Neutrophil (primary cell): ENCODE results near the gene NDST4.

Source experiments
- H3K27ac ChIP-seq: fragments of 200-600 bp; sonication (generic); 2 replicates; pipeline ENCODE4 v1.5.1; 2016; ENCODE audit warnings: mild to moderate bottlenecking, moderate library complexity
- H3K27me3 ChIP-seq: fragments of 200-600 bp; sonication (generic); 2 replicates; pipeline ENCODE4 v1.6.0; 2016; ENCODE audit warnings: mild to moderate bottlenecking
- H3K36me3 ChIP-seq: fragments of 200-600 bp; sonication (generic); 2 replicates; pipeline ENCODE4 v1.5.1; 2017
- H3K4me1 ChIP-seq, 2 experiments: fragments of 200-600 bp in 1 of 2; sonication (generic) in 1 of 2; 1 replicate in 1 of 2; 2 replicates in 1 of 2; pipeline versions ENCODE4 v1.5.1 to v1.6.1; 2013 to 2016; ENCODE audit warnings: low read depth in 1 of 2, low read length in 1 of 2, mild to moderate bottlenecking in 1 of 2, moderate library complexity in 1 of 2; ENCODE audit not compliant: control insufficient read depth in 1 of 2, insufficient read depth in 1 of 2
- H3K4me3 ChIP-seq, 2 experiments: fragments of 200-600 bp in 1 of 2; sonication (generic) in 1 of 2; 1 replicate in 1 of 2; 2 replicates in 1 of 2; pipeline ENCODE4 v1.5.1; 2013 to 2016; ENCODE audit warnings: low read depth in 1 of 2, low read length in 1 of 2, mild to moderate bottlenecking in 1 of 2, moderate library complexity in 1 of 2
- H3K9me3 ChIP-seq: fragments of 200-600 bp; sonication (generic); 2 replicates; pipeline ENCODE4 v1.5.1; 2016
- TF ChIP-seq, protein P1 (sequence below): fragments of 200-600 bp; sonication (generic); IDR thresholded peaks from 2 replicates; pipeline ENCODE4 v1.5.1; 2016; ENCODE audit warnings: antibody characterized with exemption

The NDST4 gene

DNA sequence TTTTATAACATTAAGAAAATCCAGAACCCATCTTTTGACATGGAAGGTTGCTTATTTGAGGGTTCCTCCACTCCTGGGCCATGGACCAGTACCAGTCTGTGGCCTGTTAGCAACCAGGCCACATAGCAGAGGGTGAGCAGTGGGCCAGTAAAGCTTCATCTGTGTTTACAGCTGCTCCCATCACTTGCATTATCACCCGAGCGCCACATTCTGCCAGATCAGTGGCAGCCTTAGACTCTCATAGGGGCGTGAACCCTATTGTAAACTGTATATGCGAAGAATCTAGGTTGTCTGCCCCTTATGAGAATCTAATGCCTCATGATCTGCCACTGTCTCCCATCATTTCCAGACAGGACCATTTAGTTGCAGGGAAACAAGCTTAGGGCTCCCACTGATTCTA lies 58.6 kb downstream of the NDST4 start:
- Histone ChIP-seq H3K4me1 (no peaks in the 10 kb centered on the region), H3K27me3 (no peaks in the 10 kb centered on the region), H3K36me3 (no peaks in the 10 kb centered on the region), H3K9me3 (no peaks in the 10 kb centered on the region), H3K27ac (no peak overlapping the region), H3K4me3 (no peak overlapping the region)
- TF ChIP-seq, protein P1, sequence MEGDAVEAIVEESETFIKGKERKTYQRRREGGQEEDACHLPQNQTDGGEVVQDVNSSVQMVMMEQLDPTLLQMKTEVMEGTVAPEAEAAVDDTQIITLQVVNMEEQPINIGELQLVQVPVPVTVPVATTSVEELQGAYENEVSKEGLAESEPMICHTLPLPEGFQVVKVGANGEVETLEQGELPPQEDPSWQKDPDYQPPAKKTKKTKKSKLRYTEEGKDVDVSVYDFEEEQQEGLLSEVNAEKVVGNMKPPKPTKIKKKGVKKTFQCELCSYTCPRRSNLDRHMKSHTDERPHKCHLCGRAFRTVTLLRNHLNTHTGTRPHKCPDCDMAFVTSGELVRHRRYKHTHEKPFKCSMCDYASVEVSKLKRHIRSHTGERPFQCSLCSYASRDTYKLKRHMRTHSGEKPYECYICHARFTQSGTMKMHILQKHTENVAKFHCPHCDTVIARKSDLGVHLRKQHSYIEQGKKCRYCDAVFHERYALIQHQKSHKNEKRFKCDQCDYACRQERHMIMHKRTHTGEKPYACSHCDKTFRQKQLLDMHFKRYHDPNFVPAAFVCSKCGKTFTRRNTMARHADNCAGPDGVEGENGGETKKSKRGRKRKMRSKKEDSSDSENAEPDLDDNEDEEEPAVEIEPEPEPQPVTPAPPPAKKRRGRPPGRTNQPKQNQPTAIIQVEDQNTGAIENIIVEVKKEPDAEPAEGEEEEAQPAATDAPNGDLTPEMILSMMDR: no peak

DNA sequence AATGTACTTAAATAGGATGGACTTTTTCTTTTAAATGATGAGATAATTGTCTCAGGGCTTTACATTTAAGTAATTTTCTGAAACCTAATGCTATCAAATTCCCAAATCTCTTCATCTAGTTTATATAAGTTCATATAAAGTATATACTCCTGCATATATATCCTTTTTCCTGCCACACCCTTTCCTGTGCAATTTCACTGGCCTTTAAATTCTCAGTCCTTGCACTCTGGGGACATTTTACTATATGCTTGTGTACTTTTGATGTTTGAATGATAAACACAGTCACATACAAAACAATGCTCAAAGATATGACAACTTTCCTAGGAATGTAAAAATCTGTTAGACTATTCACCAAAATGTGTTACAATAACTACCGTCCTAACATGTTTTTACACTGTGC lies 60.1 kb downstream of the NDST4 start:
- Histone ChIP-seq H3K27me3 (no peaks in the 10 kb centered on the region), H3K4me3 (no peak overlapping the region), H3K9me3 (no peaks in the 10 kb centered on the region), H3K4me1 (no peaks in the 10 kb centered on the region), H3K36me3 (no peaks in the 10 kb centered on the region), H3K27ac (no peak overlapping the region)
- TF ChIP-seq, protein P1: no peak

DNA sequence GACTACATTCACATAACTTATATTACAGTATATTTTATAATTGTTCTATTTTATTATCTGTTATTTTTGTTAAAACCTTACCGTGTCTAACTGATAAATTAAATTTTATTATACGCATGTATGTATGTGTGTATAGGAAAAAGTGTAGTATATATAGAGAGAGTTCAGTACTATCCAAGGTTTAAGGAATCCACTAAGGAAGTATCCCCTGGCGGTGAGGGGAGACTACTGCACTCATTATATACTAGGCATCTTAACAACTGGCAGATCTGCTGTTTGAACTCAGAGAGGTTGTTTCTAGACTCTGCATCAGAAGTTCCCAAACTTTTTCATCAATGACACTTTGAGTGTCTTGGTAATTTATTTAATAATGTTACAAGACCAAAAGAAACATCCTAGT lies 70.9 kb downstream of the NDST4 start:
- no peaks in the 10 kb centered on the region for H3K4me1 ChIP-seq
- no peak overlapping the region for H3K27ac ChIP-seq
- H3K27me3 ChIP-seq: no peaks in the 10 kb centered on the region
- no peaks in the 10 kb centered on the region for H3K9me3 ChIP-seq
- no peaks in the 10 kb centered on the region for H3K36me3 ChIP-seq
- TF ChIP-seq, protein P1: no peak
- H3K4me3 ChIP-seq: no peak overlapping the region

DNA sequence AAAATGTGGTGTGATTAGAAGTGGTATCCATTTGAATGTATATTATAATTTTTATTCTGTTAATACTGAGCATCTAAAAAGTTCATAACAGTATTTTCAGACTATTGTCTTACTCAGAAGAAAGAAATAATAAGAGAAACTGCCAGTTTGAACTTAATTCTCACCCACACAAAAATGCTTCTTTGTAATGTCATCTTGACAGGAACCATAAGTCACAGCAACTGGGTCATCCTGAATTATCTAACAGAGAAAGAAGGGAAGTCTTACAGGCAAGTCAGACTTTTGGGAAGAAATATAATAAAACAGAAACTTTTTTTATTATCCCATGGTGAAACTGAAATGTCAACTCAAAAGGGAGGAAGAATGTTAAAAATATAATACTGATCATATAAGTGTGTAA lies 83.1 kb downstream of the NDST4 start:
- Histone ChIP-seq H3K27ac (no peak overlapping the region), H3K36me3 (no peaks in the 10 kb centered on the region), H3K4me3 (no peak overlapping the region)

DNA sequence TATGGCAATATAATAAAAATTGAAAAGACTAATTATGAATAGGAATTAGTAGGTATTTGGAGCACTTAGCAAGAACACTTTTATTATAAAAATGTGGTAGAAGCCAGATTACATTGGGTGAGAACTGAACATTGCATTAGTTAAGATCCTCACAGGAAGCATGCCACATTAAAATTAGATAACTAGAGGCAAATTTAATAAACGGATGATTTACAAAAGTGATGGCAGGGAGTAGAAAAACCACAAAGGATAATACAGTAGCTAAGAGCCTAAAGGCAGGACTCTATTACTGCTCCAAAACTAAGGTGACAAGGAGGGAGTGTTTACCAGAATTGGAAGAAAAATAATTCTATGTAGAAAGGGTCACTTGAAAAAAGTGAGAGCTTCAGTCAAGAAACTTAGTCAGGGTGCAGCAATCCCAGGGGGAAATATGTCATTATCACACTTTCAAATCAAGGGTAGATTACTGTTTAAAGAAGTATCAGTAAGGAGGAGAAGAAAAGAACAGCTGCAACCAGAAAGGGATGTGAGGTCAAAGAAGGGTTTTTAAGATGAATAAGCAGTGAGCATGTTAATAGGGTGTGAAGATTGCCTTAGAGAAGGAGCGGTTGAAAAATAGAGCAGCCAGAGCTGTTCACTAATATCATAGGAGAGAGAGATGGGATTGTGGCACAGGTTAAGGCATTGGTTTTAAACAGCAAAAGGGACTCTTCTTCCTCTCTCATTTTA lies 84.6 kb downstream of the NDST4 start:
- no peaks in the 10 kb centered on the region for H3K9me3 ChIP-seq
- no peaks in the 10 kb centered on the region for H3K36me3 ChIP-seq
- H3K4me1 ChIP-seq: no peaks in the 10 kb centered on the region
- H3K27ac ChIP-seq: no peak overlapping the region
- no peaks in the 10 kb centered on the region for H3K27me3 ChIP-seq
- no peak overlapping the region for H3K4me3 ChIP-seq
- TF ChIP-seq, protein P1: no peak

More for the DNA sequence above, 83.1 kb downstream of the NDST4 start:
- no peaks in the 10 kb centered on the region for H3K4me1 ChIP-seq
- no peaks in the 10 kb centered on the region for H3K27me3 ChIP-seq
- no peaks in the 10 kb centered on the region for H3K9me3 ChIP-seq
- TF ChIP-seq, protein P1: no peak
